Heart left ventricle (tissue), 13 donors: ENCODE data around the gene RLBP1.

Experiments used
- CTCF ChIP-seq, 12 donors: fragments of 200-600 bp; sonication (generic) in 4 of 12; IDR thresholded peaks; one replicate each; pipeline versions ENCODE4 v1.5.0 to v1.8.0; 2018 to 2022; ENCODE audit warnings: antibody characterized with exemption in 12 of 12, mild to moderate bottlenecking in 5 of 12
- POLR2A ChIP-seq, 2 donors: fragments of 450-650 bp; IDR thresholded peaks; one replicate each; pipeline ENCODE4 v1.6.1; 2017; ENCODE audit warnings: antibody characterized with exemption in 2 of 2, mild to moderate bottlenecking in 2 of 2, moderate library complexity in 2 of 2
- donor health status: ischemic (EF 13 %, LVEDD 7.1; RV severe dilation, severe dysfunction).
- donor health status: DM: no; HTN: yes; CAD: no.
- donor health status: DM: no; HTN: no; CAD: no.
- donor health status: ischemic (EF 25% LVEDD 6.9; RV normal size, moderate dysfunction).
- donor health status: ischemic (EF 25% LVEDD 5.7; RV mildly dilated, moderate dysfunction).
- donor health status: ischemic (EF 35%, LVEDD 5.7; RV mildly dilated, moderate dysfunction).
- donor health status: nonischemic (EF 11% LVEDD 7.7; RV severe dilation, severe dysfunction).
- donor health status: DM: yes; HTN: yes; CAD: no.
- donor health status: PGD.
- donor health status: ischemic (EF 29% LVEDD 5.4; RV normal size, mild dysfunction).
- donor health status: nonischemic (EF 23%, LVEDD 6.1; RV moderate dilation, normal function).

- TF ChIP-seq CTCF (IDR thresholded peaks at IDR 0.05) (no peak), POLR2A (IDR thresholded peaks at IDR 0.05) (no peak)
Observed at GRCh38 chr15:89200182-89200581, 21.2 kb downstream of the RLBP1 start.
